Common myeloid progenitor, CD34-positive (primary cell): ENCODE results near the gene SLC45A1.
A peak's percentile ranks its signal among the peaks of the same experiment; 100 is the strongest.

Source experiments
- CTCF ChIA-PET: fragments of 350-600 bp; sonication (Branson Sonifier 250); formaldehyde crosslinking; loops from one replicate; lab custom pipeline; 2021; ENCODE audit warnings: antibody characterized with exemption; lab: Charles Lee
- POLR2A ChIA-PET: fragments of 350-600 bp; sonication (Branson Sonifier 250); formaldehyde crosslinking; loops from one replicate; lab custom pipeline; 2021; ENCODE audit warnings: antibody characterized with exemption; lab: Charles Lee
- DNase-seq, 3 donors: peaks; one replicate each; pipeline versions ENCODE4 v3.0.0 to v3.0.0-alpha.2; 2013
- H3K27ac ChIP-seq, 2 experiments: 1 replicate in 1 of 2; 2 replicates in 1 of 2; pipeline ENCODE4 v1.7.0; 2013; ENCODE audit warnings: inconsistent platforms in 2 of 2, low read length in 2 of 2, mild to moderate bottlenecking in 2 of 2, low read depth in 1 of 2, moderate library complexity in 1 of 2; ENCODE audit not compliant: severe bottlenecking in 2 of 2, insufficient read depth in 1 of 2, poor library complexity in 1 of 2
- H3K27me3 ChIP-seq, 5 experiments: replicated peaks in 2 of 5; 1 replicate in 3 of 5; 2 replicates in 2 of 5; pipeline versions ENCODE4 v1.6.1 to v1.7.0; 2013; ENCODE audit warnings: low read length in 4 of 5, mild to moderate bottlenecking in 2 of 5, moderate library complexity in 2 of 5, inconsistent platforms in 1 of 5; ENCODE audit not compliant: insufficient read depth in 5 of 5, control insufficient read depth in 4 of 5
- H3K36me3 ChIP-seq, 4 experiments: 1 replicate in 2 of 4; 2 replicates in 2 of 4; pipeline versions ENCODE4 v1.6.1 to v1.7.0; 2013; ENCODE audit warnings: low read length in 3 of 4, control low read depth in 1 of 4, mild to moderate bottlenecking in 1 of 4; ENCODE audit not compliant: control insufficient read depth in 4 of 4, insufficient read depth in 4 of 4
- H3K4me1 ChIP-seq, 4 experiments: 1 replicate in 3 of 4; 2 replicates in 1 of 4; pipeline versions ENCODE4 v1.6.1 to v1.7.1; 2013; ENCODE audit warnings: low read length in 3 of 4, mild to moderate bottlenecking in 3 of 4, control low read depth in 1 of 4, inconsistent platforms in 1 of 4, moderate library complexity in 1 of 4; ENCODE audit not compliant: control insufficient read depth in 4 of 4, insufficient read depth in 4 of 4; ENCODE audit errors: control extremely low read depth in 1 of 4
- H3K4me3 ChIP-seq, 7 experiments: 1 replicate in 4 of 7; 2 replicates in 3 of 7; pipeline versions ENCODE4 v1.5.1 to v1.7.0; 2013; ENCODE audit warnings: mild to moderate bottlenecking in 7 of 7, low read length in 6 of 7, moderate library complexity in 6 of 7, inconsistent platforms in 2 of 7, low read depth in 2 of 7, control low read depth in 1 of 7; ENCODE audit not compliant: insufficient read depth in 4 of 7, control insufficient read depth in 1 of 7; ENCODE audit errors: extremely low read depth in 1 of 7
- H3K9me3 ChIP-seq, 5 experiments: 1 replicate in 4 of 5; 2 replicates in 1 of 5; pipeline versions ENCODE4 v1.6.1 to v1.7.1; 2013; ENCODE audit warnings: low read length in 4 of 5, mild to moderate bottlenecking in 2 of 5, inconsistent platforms in 1 of 5, low read depth in 1 of 5, moderate library complexity in 1 of 5; ENCODE audit not compliant: control insufficient read depth in 4 of 5, insufficient read depth in 2 of 5; ENCODE audit errors: control extremely low read depth in 1 of 5
- WGBS: methylation state at CpG from one replicate; pipeline ENCODE4 v1.1.5; 2013; ENCODE audit not compliant: insufficient coverage; 5-methylcytosine and 5-hydroxymethylcytosine counted together

SLC45A1 gene

GRCh38 chr1:8365661-8366362 is 47.9 kb downstream of the SLC45A1 start:
- no peaks in the 10 kb centered on the region for H3K27me3 ChIP-seq
- no peaks in the 10 kb centered on the region for H3K9me3 ChIP-seq
- H3K4me3 ChIP-seq: no peak overlapping the region
- peaks cover 25 to 68% (median 47%) of the 10 kb centered on the region in 4 experiments for H3K36me3 ChIP-seq
- DNase-seq: no peak
- POLR2A ChIA-PET: no interaction called here
- H3K4me1 ChIP-seq: peaks cover 0 to 5% (median 0%) of the 10 kb centered on the region in 4 experiments
- no peak overlapping the region for H3K27ac ChIP-seq
- CTCF ChIA-PET: interaction anchor here (1.1 to 3.5 kb wide), 2 partner anchors 8 to 14 kb away, joined by 3 to 12 read pairs; no protein-coding TSS in a partner anchor
- 97% methylated on average over 17 of the region's 24 CpGs for WGBS

- ChIA-PET CTCF (interaction anchor here (2.0 to 3.5 kb wide), 2 partner anchors 16 to 353 kb away, joined by 5 to 12 read pairs; no protein-coding TSS in a partner anchor), POLR2A (no interaction called here)
- no peak overlapping the region for H3K27ac ChIP-seq
- 100% methylated on average over 8 of the region's 8 CpGs for WGBS
- H3K9me3 ChIP-seq: no peaks in the 10 kb centered on the region
- H3K36me3 ChIP-seq: peaks cover 15 to 58% (median 39%) of the 10 kb centered on the region in 4 experiments
- peaks cover 0 to 5% (median 0%) of the 10 kb centered on the region in 4 experiments for H3K4me1 ChIP-seq
- H3K4me3 ChIP-seq: no peak overlapping the region
- H3K27me3 ChIP-seq: no peaks in the 10 kb centered on the region
- no peak for DNase-seq
These were observed 49.8 kb downstream of the SLC45A1 start for GRCh38 chr1:8367571-8368194.

- Histone ChIP-seq H3K4me1 (peaks cover 0 to 5% (median 0%) of the 10 kb centered on the region in 4 experiments), H3K27me3 (no peaks in the 10 kb centered on the region), H3K27ac (no peak overlapping the region), H3K36me3 (peaks cover 10 to 62% (median 37%) of the 10 kb centered on the region in 4 experiments), H3K9me3 (no peaks in the 10 kb centered on the region), H3K4me3 (no peak overlapping the region)
- WGBS: no CpG with 5 or more reads among the region's 5 CpGs
- DNase-seq: peak in 1 of 3 donors; percentile 11
- ChIA-PET CTCF (interaction anchor here (3.5 kb wide), 1 partner anchor 18 kb away, joined by 12 read pairs; no protein-coding TSS in a partner anchor), POLR2A (interaction anchor here (0.7 kb wide), 1 partner anchor 14 kb away, joined by 3 read pairs; no protein-coding TSS in a partner anchor)
These were observed 51.2 kb downstream of the SLC45A1 start for GRCh38 chr1:8368956-8369639.

- H3K4me3 ChIP-seq: no peak overlapping the region
- ChIA-PET CTCF (interaction anchor here (0.6 to 1.2 kb wide), 3 partner anchors 11 to 120 kb away, joined by 3 to 4 read pairs (median 3); no protein-coding TSS in a partner anchor), POLR2A (interaction anchor here (0.7 kb wide), 1 partner anchor 9 kb away, joined by 3 read pairs; no protein-coding TSS in a partner anchor)
- H3K27ac ChIP-seq: no peak overlapping the region
- no peaks in the 10 kb centered on the region for H3K9me3 ChIP-seq
- peaks cover 0 to 8% (median 2%) of the 10 kb centered on the region in 4 experiments for H3K4me1 ChIP-seq
- DNase-seq: no peak
- 96% methylated on average over 13 of the region's 14 CpGs for WGBS
- H3K27me3 ChIP-seq: no peaks in the 10 kb centered on the region
- H3K36me3 ChIP-seq: peaks cover 6 to 57% (median 30%) of the 10 kb centered on the region in 4 experiments
These were observed 52.4 kb downstream of the SLC45A1 start for GRCh38 chr1:8370046-8370881.

- POLR2A ChIA-PET: no interaction called here
- H3K27ac ChIP-seq: no peak overlapping the region
- CTCF ChIA-PET: interaction anchor here (0.6 to 1.2 kb wide), 3 partner anchors 10 to 119 kb away, joined by 3 to 4 read pairs (median 3); no protein-coding TSS in a partner anchor
These were observed 53.0 kb downstream of the SLC45A1 start for GRCh38 chr1:8370905-8371315.

GRCh38 chr1:8371372-8371991 is 53.6 kb downstream of the SLC45A1 start:
- Histone ChIP-seq H3K4me3 (no peak overlapping the region), H3K4me1 (peaks cover 0 to 8% (median 2%) of the 10 kb centered on the region in 4 experiments), H3K9me3 (no peaks in the 10 kb centered on the region), H3K27ac (no peak overlapping the region), H3K27me3 (no peaks in the 10 kb centered on the region), H3K36me3 (peaks cover 5 to 45% (median 19%) of the 10 kb centered on the region in 4 experiments)
- ChIA-PET CTCF (interaction anchor here (0.9 kb wide), 1 partner anchor 38 kb away, joined by 4 read pairs; no protein-coding TSS in a partner anchor), POLR2A (no interaction called here)
- WGBS: 80% methylated on average over 5 of the region's 9 CpGs
- DNase-seq: no peak

More at GRCh38 chr1:8370905-8371315, 53.0 kb downstream of the SLC45A1 start:
- peaks cover 0 to 8% (median 2%) of the 10 kb centered on the region in 4 experiments for H3K4me1 ChIP-seq
- no peaks in the 10 kb centered on the region for H3K9me3 ChIP-seq
- no peak overlapping the region for H3K4me3 ChIP-seq
- H3K36me3 ChIP-seq: peaks cover 5 to 50% (median 25%) of the 10 kb centered on the region in 4 experiments
- no peak for DNase-seq
- WGBS: 78% methylated on average over 3 of the region's 5 CpGs
- H3K27me3 ChIP-seq: no peaks in the 10 kb centered on the region
